ENCODE results near the gene DUSP21. TPM values are rescaled to one million over a fixed set of nuclear protein-coding genes. Genes with fewer than 3 reads are reported as not detected.

DUSP21 gene
- polyA plus RNA-seq, 2 of the 4 experiments (the other 2 are of a cell fraction): not detected

DNA sequence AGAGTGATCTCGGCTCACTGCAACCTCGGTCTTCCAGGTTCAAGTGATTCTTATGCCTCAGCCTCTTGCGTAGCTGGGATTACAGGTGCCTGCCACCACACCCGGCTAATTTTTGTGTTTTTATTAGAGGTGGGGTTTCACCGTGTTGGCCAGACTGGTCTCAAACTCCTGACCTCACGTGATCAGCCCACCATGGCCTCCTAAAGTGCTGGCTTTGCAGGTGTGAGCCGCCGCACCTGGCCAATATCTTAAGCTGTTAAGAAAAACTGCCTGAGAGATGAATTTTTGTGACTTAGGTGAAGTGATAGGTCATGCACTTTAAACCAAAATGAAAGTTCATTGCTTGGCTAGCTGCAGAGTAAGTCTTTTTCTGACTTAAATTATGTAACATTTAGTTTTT is 35.0 kb downstream of the DUSP21 start:
- 0 out of 3 replicates have a peak, but pooled peaks cover 13% of the 10 kb centered on the region for H3K4me1 ChIP-seq
- no peaks in the 10 kb centered on the region for H3K9me3 ChIP-seq
- H3K4me3 ChIP-seq: no peak overlapping the region
- H3K4me2 ChIP-seq: no peak overlapping the region
- no peak for DNase-seq (ENCODE audit: low read depth in 1 of 2, low spot score in 1 of 2)
- TF ChIP-seq EHF (CRISPR knock-in tag; IDR thresholded peaks at IDR 0.05) (no peak), HOXB5 (CRISPR knock-in tag; IDR thresholded peaks at IDR 0.05) (no peak), MYC (IDR thresholded peaks at IDR 0.05; ENCODE audit: borderline replicate concordance, low read length) (no peak), RAD21 (conservative IDR thresholded peaks at IDR 0.05 in 1 of 2, IDR thresholded peaks at IDR 0.05 in 1 of 2) (no peak), RARB (CRISPR knock-in tag; IDR thresholded peaks at IDR 0.05) (no peak), RNF2 (IDR thresholded peaks at IDR 0.05; ENCODE audit: borderline replicate concordance, low read depth) (no peak), JUN (IDR thresholded peaks at IDR 0.05) (no peak), FOSL2 (IDR thresholded peaks at IDR 0.05) (no peak), FOSL2 (CRISPR knock-in tag; IDR thresholded peaks at IDR 0.05) (no peak), FOXS1 (CRISPR knock-in tag; IDR thresholded peaks at IDR 0.05) (no peak), ZSCAN20 (CRISPR knock-in tag; IDR thresholded peaks at IDR 0.05) (no peak)
- TF ChIP-seq, protein P1, sequence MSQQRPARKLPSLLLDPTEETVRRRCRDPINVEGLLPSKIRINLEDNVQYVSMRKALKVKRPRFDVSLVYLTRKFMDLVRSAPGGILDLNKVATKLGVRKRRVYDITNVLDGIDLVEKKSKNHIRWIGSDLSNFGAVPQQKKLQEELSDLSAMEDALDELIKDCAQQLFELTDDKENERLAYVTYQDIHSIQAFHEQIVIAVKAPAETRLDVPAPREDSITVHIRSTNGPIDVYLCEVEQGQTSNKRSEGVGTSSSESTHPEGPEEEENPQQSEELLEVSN (IDR thresholded peaks at IDR 0.05; ENCODE audit: borderline replicate concordance, low read depth): no peak
- CTCF ChIA-PET: interaction anchor here (0.6 kb wide), 1 partner anchor 191 kb away, joined by 3 read pairs; no protein-coding TSS in a partner anchor
- 95% methylated on average over 7 of the region's 8 CpGs for WGBS (ENCODE audit: missing lambda C conversion rate)
- no peak for FAIRE-seq
- no peak overlapping the region for H3K27ac ChIP-seq
- POLR2A ChIA-PET: no interaction called here
- no peak for ATAC-seq

DNA sequence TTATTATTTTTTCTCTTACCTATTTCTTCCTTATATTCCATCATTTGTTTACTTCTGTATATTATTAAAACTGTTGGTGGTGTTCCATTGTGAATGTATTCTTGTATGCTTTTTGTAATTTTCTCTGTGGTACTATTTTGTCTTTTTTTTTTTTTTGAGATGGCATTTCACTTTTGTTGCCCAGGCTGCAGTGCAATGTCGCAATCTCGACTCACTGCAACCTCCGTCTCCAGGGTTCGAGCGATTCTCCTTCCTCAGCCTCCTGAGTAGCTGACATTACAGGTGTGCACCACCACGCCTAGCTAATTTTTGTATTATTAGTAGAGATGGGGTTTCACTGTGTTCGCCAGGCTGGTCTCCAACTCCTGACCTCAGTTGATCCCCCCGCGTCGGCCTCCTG is 37.7 kb downstream of the DUSP21 start:
- no peak overlapping the region for H3K4me3 ChIP-seq
- no peak overlapping the region for H3K4me2 ChIP-seq
- 84% methylated on average over 10 of the region's 10 CpGs for WGBS (ENCODE audit: missing lambda C conversion rate)
- no peak for DNase-seq (ENCODE audit: low read depth in 1 of 2, low spot score in 1 of 2)
- no peak overlapping the region for H3K27ac ChIP-seq
- no peaks in the 10 kb centered on the region for H3K4me1 ChIP-seq
- no peak for ATAC-seq
- FAIRE-seq: no peak
- TF ChIP-seq CEBPB (IDR thresholded peaks at IDR 0.05) (0 out of 4 replicates have a peak, but pooled peaks of 1 of the 2 experiments have one; percentile 18), EHF (CRISPR knock-in tag; IDR thresholded peaks at IDR 0.05) (no peak)
- ChIA-PET POLR2A (interaction anchor here (1.7 kb wide), 1 partner anchor 9 kb away, joined by 4 read pairs; the partner anchor contains the start of gene KDM6A), CTCF (interaction anchor here (0.7 kb wide), 1 partner anchor 16 kb away, joined by 3 read pairs; no protein-coding TSS in a partner anchor)
- no peaks in the 10 kb centered on the region for H3K9me3 ChIP-seq

GRCh38 chrX:44882635-44883034 is 38.8 kb downstream of the DUSP21 start:
- ATAC-seq (no peak), FAIRE-seq (no peak), DNase-seq (ENCODE audit: low read depth in 1 of 2, low spot score in 1 of 2) (no peak)
- Histone ChIP-seq H3K4me2 (no peak overlapping the region), H3K4me3 (no peak overlapping the region), H3K4me1 (no peaks in the 10 kb centered on the region), H3K9me3 (no peaks in the 10 kb centered on the region), H3K27ac (no peak overlapping the region)
- no peak for TF ChIP-seq NPAS2 (CRISPR knock-in tag; IDR thresholded peaks at IDR 0.05; ENCODE audit: borderline replicate concordance)
- no peak for TF ChIP-seq ZFP36 (IDR thresholded peaks at IDR 0.05; ENCODE audit: borderline replicate concordance, partially characterized antibody)
- TF ChIP-seq CHD4 (IDR thresholded peaks at IDR 0.05; ENCODE audit: borderline replicate concordance): no peak
- no peak for TF ChIP-seq HDAC2 (IDR thresholded peaks at IDR 0.05)
- TF ChIP-seq EHMT2 (IDR thresholded peaks at IDR 0.05; ENCODE audit: low read depth): no peak
- no peak for TF ChIP-seq MAX (IDR thresholded peaks at IDR 0.05)
- no peak for TF ChIP-seq KDM1A (IDR thresholded peaks at IDR 0.05; ENCODE audit: low read depth)
- TF ChIP-seq HOXA7 (CRISPR knock-in tag; IDR thresholded peaks at IDR 0.05): no peak
- TF ChIP-seq KDM5A (IDR thresholded peaks at IDR 0.05): no peak
- TF ChIP-seq SMC3 (IDR thresholded peaks at IDR 0.05): no peak
- TF ChIP-seq REST (IDR thresholded peaks at IDR 0.05): no peak
- TF ChIP-seq CTCF (IDR thresholded peaks at IDR 0.05): no peak
- TF ChIP-seq RAD21 (conservative IDR thresholded peaks at IDR 0.05 in 1 of 2, IDR thresholded peaks at IDR 0.05 in 1 of 2): no peak
- TF ChIP-seq, protein P2, sequence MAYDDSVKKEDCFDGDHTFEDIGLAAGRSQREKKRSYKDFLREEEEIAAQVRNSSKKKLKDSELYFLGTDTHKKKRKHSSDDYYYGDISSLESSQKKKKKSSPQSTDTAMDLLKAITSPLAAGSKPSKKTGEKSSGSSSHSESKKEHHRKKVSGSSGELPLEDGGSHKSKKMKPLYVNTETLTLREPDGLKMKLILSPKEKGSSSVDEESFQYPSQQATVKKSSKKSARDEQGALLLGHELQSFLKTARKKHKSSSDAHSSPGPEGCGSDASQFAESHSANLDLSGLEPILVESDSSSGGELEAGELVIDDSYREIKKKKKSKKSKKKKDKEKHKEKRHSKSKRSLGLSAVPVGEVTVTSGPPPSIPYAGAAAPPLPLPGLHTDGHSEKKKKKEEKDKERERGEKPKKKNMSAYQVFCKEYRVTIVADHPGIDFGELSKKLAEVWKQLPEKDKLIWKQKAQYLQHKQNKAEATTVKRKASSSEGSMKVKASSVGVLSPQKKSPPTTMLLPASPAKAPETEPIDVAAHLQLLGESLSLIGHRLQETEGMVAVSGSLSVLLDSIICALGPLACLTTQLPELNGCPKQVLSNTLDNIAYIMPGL (CRISPR knock-in tag; IDR thresholded peaks at IDR 0.05; ENCODE audit: borderline replicate concordance): no peak
- no peak for TF ChIP-seq CBX8 (IDR thresholded peaks at IDR 0.05)
- no peak for TF ChIP-seq TFCP2L1 (CRISPR knock-in tag; IDR thresholded peaks at IDR 0.05)
- CTCF ChIA-PET: interaction anchor here (1.0 kb wide), 1 partner anchor 187 kb away, joined by 4 read pairs; no protein-coding TSS in a partner anchor
- POLR2A ChIA-PET: interaction anchor here (1.7 kb wide), 1 partner anchor 10 kb away, joined by 4 read pairs; the partner anchor contains the start of gene KDM6A
